K562 (cell line): ENCODE data around the gene AGL. TPM values are rescaled to one million over a fixed set of nuclear protein-coding genes. Genes with fewer than 3 reads are reported as not detected.

Experiments used
- BDP1 ChIP-seq: IDR thresholded peaks from 3 replicates; pipeline ENCODE4 v1.6.1; 2011; ENCODE audit not compliant: insufficient read length, insufficient read depth
- CCAR2 ChIP-seq: fragments of 200-400 bp; formaldehyde crosslinking; IDR thresholded peaks from 2 replicates; pipeline ENCODE4 v1.6.1; 2017; ENCODE audit warnings: mild to moderate bottlenecking, low read depth, low read length
- ELF4 ChIP-seq: fragments of 450-650 bp; formaldehyde crosslinking; IDR thresholded peaks from 2 replicates; pipeline ENCODE4 v1.4.0; 2022; ENCODE audit warnings: missing genetic modification characterization
- FOXP1 ChIP-seq: sonication (generic); formaldehyde crosslinking; IDR thresholded peaks from 2 replicates; pipeline ENCODE4 v1.8.0; 2022; ENCODE audit warnings: mild to moderate bottlenecking, missing genetic modification reagents
- GATA2 ChIP-seq: sonication (generic); formaldehyde crosslinking; IDR thresholded peaks from 2 replicates; pipeline ENCODE4 v1.4.0; 2020; ENCODE audit warnings: mild to moderate bottlenecking, missing genetic modification reagents
- KAT7 ChIP-seq: sonication (generic); formaldehyde crosslinking; IDR thresholded peaks from 2 replicates; pipeline ENCODE4 v1.8.0; 2022; ENCODE audit warnings: missing genetic modification reagents, mild to moderate bottlenecking, borderline replicate concordance
- PHB2 ChIP-seq: fragments of 450-650 bp; IDR thresholded peaks from 2 replicates; pipeline ENCODE4 v1.6.1; 2017; ENCODE audit warnings: low read depth
- POLR2H ChIP-seq: IDR thresholded peaks from 2 replicates; pipeline ENCODE4 v1.6.1; 2016; ENCODE audit warnings: missing genetic modification characterization, low read depth, mild to moderate bottlenecking, control low read depth, missing compliant biosample characterization, moderate library complexity
- RAD21 ChIP-seq, 2 experiments: fragments of 250-450 bp in 1 of 2; fragments of 450-650 bp in 1 of 2; sonication (Bioruptor Pico) in 1 of 2; formaldehyde crosslinking in 1 of 2; IDR thresholded peaks in 1 of 2; conservative IDR thresholded peaks in 1 of 2; 2 replicates each; pipeline versions ENCODE4 v1.4.0 to v1.8.0; 2020 to 2022; ENCODE audit warnings: mild to moderate bottlenecking in 2 of 2, moderate library complexity in 1 of 2
- RBM22 ChIP-seq: fragments of 200-400 bp; formaldehyde crosslinking; IDR thresholded peaks from 2 replicates; pipeline ENCODE4 v1.6.1; 2018; ENCODE audit warnings: low read length, low read depth; ENCODE audit not compliant: poor library complexity, severe bottlenecking
- SNRNP70 ChIP-seq: fragments of 200-400 bp; formaldehyde crosslinking; optimal IDR thresholded peaks from 2 replicates; pipeline ENCODE3; 2017; ENCODE audit warnings: low read depth, low read length
- ZBTB11 ChIP-seq, 3 experiments: fragments of 200-800 bp in 1 of 3; fragments of 250-450 bp in 1 of 3; fragments of 450-650 bp in 1 of 3; sonication (Bioruptor Pico) in 1 of 3; sonication (Bioruptor generic) in 1 of 3; formaldehyde crosslinking in 1 of 3; IDR thresholded peaks; 2 replicates each; pipeline versions ENCODE4 v1.6.1 to v1.8.0; 2016 to 2022; ENCODE audit warnings: mild to moderate bottlenecking in 2 of 3, missing genetic modification characterization in 2 of 3, missing compliant biosample characterization in 1 of 3, moderate library complexity in 1 of 3
- polyA plus RNA-seq, 8 experiments: library from polyadenylated mRNA; depleted of rRNA in 4 of 8; stranded (reverse) in 5 of 8; unstranded in 3 of 8; fragments of >200 nt; fragmentation: Nextera tagmentation in 2 of 8; fragmentation: Illumina TruSeq in 1 of 8; extraction: Ambion mirVana in 2 of 8; extraction: Trizol in 1 of 8; gene quantifications; 2 replicates each; pipeline versions ENCODE4 v1.2.1 to v1.2.3, GENCODE V29; 2011 to 2014; ENCODE audit warnings: inconsistent platforms in 1 of 8, missing spikeins in 1 of 8
- total RNA-seq, 7 experiments: library from RNA; depleted of rRNA in 6 of 7; stranded (reverse); fragments of >200 nt in 6 of 7; fragmentation: Illumina TruSeq in 2 of 7; extraction: Trizol in 2 of 7; gene quantifications; 2 replicates each; pipeline versions ENCODE4 v1.2.1 to v1.2.3, GENCODE V29; 2011 to 2021; ENCODE audit warnings: low replicate concordance in 1 of 7
- TF ChIP-seq, protein P1 (sequence below): fragments of 250-450 bp; sonication (Bioruptor Pico); IDR thresholded peaks from 2 replicates; pipeline ENCODE4 v1.5.0; 2020; ENCODE audit warnings: mild to moderate bottlenecking
- TF ChIP-seq, protein P2 (sequence below): fragments of 450-650 bp; IDR thresholded peaks from 2 replicates; pipeline ENCODE4 v1.6.1; 2018; ENCODE audit warnings: mild to moderate bottlenecking, low read depth; ENCODE audit not compliant: partially characterized antibody
- TF ChIP-seq, protein P3 (sequence below): sonication (generic); formaldehyde crosslinking; IDR thresholded peaks from 2 replicates; pipeline ENCODE4 v1.8.1; 2023; ENCODE audit warnings: mild to moderate bottlenecking, missing genetic modification reagents, moderate library complexity
- TF ChIP-seq, protein P4 (sequence below): fragments of 200-800 bp; sonication (Bioruptor generic); IDR thresholded peaks from 2 replicates; pipeline ENCODE4 v1.6.1; 2017; ENCODE audit warnings: missing genetic modification characterization, missing compliant biosample characterization

AGL gene
- total and polyA plus RNA-seq, 9 of the 15 experiments (the other 6 are each of a cell fraction or from before 2014, with no cell fraction given) = 6.3 to 20.4 (median 12.4) TPM

DNA sequence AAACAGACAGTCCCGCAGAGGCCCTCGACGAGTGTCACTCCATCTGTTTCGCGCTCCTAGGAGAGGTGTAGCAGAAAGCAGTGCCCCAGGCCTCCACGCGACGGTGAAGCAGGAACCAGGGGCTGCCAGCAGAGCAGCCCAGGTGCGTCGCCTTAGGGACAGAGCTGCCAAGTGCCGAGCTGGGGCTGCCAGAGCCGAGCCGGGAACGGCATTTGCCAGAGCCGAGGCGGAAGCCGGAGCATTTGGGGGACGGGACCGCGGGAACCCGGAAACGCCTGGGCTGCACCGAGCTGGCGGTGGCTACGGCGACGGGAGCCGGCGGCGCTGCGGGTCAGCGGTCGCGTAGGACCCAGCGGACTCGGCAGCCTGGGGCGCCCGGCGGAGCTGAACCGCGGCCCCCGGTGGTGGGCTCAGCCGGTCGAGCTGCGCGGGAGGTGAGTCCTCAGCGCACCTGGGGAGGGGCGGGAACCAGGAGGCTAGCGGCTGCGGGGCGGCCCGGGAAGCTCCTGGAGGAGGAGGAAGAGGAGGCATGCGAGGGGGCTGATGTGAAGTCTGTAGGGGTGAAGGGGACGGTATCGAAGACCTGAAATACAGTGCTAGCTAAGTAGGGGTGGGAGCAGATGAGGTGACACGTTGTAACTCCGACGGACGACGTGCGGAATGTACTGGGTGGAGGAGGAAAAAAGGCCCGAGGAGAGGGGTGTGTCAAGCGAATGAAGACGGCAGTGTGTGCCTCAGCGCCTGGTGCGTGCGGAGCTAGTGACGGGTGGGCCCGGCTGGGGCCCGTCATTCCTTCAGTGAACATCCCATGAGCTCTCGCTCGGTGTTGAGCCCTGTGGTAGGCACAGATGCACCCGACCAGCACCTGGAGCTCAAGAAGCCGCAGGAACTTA is 119.8 kb downstream of the AGL start, which contains the start of gene SLC35A3 (continued):
- TF ChIP-seq ZBTB11 (CRISPR knock-in tag; IDR thresholded peaks at IDR 0.05) = peak; percentile 96 to 100 (median 97)
- TF ChIP-seq KAT7 (CRISPR knock-in tag) = 0 out of 2 replicates have a peak, but pooled peaks have one; percentile 88
- peak in 1 of 2 experiments; percentile 9; a peak in 2 of 4 replicates for TF ChIP-seq RAD21 (CRISPR knock-in tag; conservative IDR thresholded peaks at IDR 0.05 in 1 of 2, IDR thresholded peaks at IDR 0.05 in 1 of 2)
- no peak for TF ChIP-seq POLR2H (tag)
- 0 out of 2 replicates have a peak, but pooled peaks have one; percentile 6 for TF ChIP-seq ELF4 (CRISPR knock-in tag)
- TF ChIP-seq SNRNP70 = no peak
- no peak for TF ChIP-seq PHB2
- TF ChIP-seq, protein P1, sequence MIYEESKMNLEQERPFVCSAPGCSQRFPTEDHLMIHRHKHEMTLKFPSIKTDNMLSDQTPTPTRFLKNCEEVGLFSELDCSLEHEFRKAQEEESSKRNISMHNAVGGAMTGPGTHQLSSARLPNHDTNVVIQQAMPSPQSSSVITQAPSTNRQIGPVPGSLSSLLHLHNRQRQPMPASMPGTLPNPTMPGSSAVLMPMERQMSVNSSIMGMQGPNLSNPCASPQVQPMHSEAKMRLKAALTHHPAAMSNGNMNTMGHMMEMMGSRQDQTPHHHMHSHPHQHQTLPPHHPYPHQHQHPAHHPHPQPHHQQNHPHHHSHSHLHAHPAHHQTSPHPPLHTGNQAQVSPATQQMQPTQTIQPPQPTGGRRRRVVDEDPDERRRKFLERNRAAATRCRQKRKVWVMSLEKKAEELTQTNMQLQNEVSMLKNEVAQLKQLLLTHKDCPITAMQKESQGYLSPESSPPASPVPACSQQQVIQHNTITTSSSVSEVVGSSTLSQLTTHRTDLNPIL (CRISPR knock-in tag) = no peak
- no peak for TF ChIP-seq CCAR2
- peak; percentile 69 for TF ChIP-seq RBM22
- TF ChIP-seq, protein P2, sequence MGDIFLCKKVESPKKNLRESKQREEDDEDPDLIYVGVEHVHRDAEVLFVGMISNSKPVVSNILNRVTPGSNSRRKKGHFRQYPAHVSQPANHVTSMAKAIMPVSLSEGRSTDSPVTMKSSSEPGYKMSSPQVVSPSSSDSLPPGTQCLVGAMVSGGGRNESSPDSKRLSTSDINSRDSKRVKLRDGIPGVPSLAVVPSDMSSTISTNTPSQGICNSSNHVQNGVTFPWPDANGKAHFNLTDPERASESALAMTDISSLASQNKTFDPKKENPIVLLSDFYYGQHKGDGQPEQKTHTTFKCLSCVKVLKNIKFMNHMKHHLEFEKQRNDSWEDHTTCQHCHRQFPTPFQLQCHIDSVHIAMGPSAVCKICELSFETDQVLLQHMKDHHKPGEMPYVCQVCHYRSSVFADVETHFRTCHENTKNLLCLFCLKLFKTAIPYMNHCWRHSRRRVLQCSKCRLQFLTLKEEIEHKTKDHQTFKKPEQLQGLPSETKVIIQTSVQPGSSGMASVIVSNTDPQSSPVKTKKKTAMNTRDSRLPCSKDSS = no peak
- no peak for TF ChIP-seq FOXP1 (CRISPR knock-in tag)
- TF ChIP-seq, protein P3, sequence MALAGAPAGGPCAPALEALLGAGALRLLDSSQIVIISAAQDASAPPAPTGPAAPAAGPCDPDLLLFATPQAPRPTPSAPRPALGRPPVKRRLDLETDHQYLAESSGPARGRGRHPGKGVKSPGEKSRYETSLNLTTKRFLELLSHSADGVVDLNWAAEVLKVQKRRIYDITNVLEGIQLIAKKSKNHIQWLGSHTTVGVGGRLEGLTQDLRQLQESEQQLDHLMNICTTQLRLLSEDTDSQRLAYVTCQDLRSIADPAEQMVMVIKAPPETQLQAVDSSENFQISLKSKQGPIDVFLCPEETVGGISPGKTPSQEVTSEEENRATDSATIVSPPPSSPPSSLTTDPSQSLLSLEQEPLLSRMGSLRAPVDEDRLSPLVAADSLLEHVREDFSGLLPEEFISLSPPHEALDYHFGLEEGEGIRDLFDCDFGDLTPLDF (CRISPR knock-in tag) = peak; percentile 75; the same call in 1 of the 2 replicates
- no peak for TF ChIP-seq BDP1
- TF ChIP-seq, protein P4, sequence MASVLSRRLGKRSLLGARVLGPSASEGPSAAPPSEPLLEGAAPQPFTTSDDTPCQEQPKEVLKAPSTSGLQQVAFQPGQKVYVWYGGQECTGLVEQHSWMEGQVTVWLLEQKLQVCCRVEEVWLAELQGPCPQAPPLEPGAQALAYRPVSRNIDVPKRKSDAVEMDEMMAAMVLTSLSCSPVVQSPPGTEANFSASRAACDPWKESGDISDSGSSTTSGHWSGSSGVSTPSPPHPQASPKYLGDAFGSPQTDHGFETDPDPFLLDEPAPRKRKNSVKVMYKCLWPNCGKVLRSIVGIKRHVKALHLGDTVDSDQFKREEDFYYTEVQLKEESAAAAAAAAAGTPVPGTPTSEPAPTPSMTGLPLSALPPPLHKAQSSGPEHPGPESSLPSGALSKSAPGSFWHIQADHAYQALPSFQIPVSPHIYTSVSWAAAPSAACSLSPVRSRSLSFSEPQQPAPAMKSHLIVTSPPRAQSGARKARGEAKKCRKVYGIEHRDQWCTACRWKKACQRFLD (CRISPR knock-in tag) = 0 out of 2 replicates have a peak, but pooled peaks have one; percentile 40
- TF ChIP-seq GATA2 (CRISPR knock-in tag) = no peak
